SH-SY5Y (cell line): ENCODE measurements around the gene ELOA.

Experiments
- GATA2 ChIP-seq: IDR thresholded peaks from 2 replicates; pipeline ENCODE4 v1.6.1; 2011; ENCODE audit warnings: mild to moderate bottlenecking, low read depth, low read length
- GATA3 ChIP-seq: IDR thresholded peaks from 2 replicates; pipeline ENCODE4 v1.6.1; 2011; ENCODE audit warnings: low read depth, mild to moderate bottlenecking, low read length, moderate library complexity

DNA sequence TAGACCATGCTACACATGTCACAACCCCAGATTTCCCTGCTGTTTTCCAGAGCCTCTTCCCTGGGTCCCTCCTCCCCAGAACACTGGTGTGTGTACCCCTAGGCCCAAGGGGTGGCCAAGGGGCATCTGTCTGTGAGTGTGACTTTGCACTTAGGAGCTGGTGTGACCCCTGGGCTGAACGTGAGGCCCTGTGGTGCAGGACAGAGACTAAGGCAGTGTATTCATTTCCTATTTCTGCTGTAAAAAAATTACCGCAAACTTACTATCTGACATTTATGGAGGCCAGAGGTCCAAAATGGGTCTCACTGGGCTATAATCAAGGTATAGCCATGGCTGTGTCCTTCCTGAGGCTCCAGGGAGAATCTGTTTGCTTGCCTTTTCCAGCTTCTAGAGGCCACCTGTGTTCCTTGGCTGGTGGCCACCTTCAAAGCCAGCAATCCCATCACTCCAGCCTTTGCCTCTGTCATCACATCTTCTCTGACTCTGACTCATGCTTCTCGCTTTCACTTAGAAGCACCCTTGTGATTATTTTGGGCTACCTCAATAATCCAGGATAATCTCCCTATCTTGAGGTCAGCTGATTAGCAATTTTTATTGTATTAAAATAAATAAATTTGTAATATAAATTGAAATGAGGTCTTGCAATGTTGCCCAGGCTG, 24.0 kb upstream of the ELOA start:
- TF ChIP-seq GATA2, result no peak
- TF ChIP-seq GATA3, result no peak
